WI38 (cell line): ENCODE measurements around the gene LANCL2.

ENCODE experiments used
- H3K4me3 ChIP-seq: 2 replicates; pipeline ENCODE4 v1.5.1; 2011; ENCODE audit warnings: low read depth, mild to moderate bottlenecking, control low read depth, low read length
- TF ChIP-seq, protein P1 (sequence below): IDR thresholded peaks from 2 replicates; pipeline ENCODE4 v1.5.1; 2012; ENCODE audit warnings: low read depth, mild to moderate bottlenecking, control low read depth, low read length

Gene LANCL2

GRCh38 chr7:55339033-55340000, 25.8 kb upstream of the LANCL2 start:
- H3K4me3 ChIP-seq = no peak overlapping the region
- TF ChIP-seq, protein P1, sequence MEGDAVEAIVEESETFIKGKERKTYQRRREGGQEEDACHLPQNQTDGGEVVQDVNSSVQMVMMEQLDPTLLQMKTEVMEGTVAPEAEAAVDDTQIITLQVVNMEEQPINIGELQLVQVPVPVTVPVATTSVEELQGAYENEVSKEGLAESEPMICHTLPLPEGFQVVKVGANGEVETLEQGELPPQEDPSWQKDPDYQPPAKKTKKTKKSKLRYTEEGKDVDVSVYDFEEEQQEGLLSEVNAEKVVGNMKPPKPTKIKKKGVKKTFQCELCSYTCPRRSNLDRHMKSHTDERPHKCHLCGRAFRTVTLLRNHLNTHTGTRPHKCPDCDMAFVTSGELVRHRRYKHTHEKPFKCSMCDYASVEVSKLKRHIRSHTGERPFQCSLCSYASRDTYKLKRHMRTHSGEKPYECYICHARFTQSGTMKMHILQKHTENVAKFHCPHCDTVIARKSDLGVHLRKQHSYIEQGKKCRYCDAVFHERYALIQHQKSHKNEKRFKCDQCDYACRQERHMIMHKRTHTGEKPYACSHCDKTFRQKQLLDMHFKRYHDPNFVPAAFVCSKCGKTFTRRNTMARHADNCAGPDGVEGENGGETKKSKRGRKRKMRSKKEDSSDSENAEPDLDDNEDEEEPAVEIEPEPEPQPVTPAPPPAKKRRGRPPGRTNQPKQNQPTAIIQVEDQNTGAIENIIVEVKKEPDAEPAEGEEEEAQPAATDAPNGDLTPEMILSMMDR = no peak

GRCh38 chr7:55342216-55342871, 22.8 kb upstream of the LANCL2 start:
- TF ChIP-seq, protein P1 = no peak
- H3K4me3 ChIP-seq = no peak overlapping the region

DNA sequence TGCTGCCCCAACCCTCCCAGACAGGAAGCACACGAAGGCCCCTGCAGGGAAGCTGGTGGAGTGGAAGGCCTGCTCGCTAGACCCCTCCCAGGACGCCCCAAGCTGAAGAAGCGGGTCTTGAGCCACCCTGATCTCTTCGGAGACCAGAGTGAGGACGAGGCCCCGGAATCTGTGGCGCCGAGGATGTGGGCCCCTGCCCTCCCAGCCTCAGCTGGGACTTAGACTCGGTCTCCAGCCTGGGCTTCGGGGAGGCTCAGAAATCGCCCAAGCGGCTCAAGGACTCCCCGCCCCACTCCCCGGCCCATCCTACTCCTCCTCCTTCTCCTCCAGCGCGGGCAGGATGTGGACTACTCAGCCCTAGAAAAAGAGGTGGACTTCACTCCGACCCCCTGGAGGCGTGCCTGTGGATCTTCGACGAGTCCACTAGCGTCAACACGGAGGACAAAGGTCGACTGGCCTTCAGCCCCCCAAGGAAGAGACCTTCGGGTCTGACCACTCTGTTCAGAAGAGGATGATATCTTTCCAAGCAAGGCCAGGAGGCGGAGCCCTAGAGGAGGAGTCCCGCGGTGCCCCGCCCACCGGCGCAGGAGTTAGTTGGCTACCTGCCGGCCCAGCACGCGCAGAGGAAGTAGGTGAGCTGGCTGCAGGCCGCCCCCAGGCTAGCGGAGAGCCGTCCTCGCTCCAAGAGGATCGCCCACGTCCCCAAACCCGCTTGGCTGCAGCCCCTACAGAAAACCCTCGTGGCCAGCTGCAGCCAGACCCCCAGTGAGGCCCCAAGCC, 21.9 kb upstream of the LANCL2 start:
- no peak overlapping the region for H3K4me3 ChIP-seq
- TF ChIP-seq, protein P1 = no peak

GRCh38 chr7:55343860-55344606, 21.1 kb upstream of the LANCL2 start:
- TF ChIP-seq, protein P1 = no peak

DNA sequence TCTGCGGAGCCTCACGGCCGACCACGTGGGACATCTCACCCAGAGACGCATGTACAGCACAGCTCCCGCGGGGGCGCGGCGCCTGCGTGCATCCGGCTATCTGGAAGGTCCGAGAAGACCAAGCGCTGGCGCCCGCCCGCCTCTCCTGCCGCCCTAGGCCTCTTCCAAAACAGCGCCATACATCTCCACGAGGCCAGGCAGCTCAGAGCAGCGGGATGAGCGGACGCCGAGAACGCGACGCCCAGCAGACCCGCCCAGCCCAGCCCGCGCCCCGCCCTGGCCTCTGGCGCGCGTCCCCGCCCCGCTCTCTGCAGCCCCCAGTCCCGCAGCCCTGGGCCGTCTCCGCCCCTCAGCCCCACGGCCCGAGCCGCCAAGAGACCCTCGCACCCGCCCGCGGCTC, 20.3 kb upstream of the LANCL2 start:
- H3K4me3 ChIP-seq = no peak overlapping the region
- TF ChIP-seq, protein P1 = no peak

More at GRCh38 chr7:55343860-55344606, 21.1 kb upstream of the LANCL2 start:
- no peak overlapping the region for H3K4me3 ChIP-seq

GRCh38 chr7:55345292-55345691, 19.8 kb upstream of the LANCL2 start:
- TF ChIP-seq, protein P1 = no peak
- no peak overlapping the region for H3K4me3 ChIP-seq
